ENCODE data around the gene YPEL5.
A peak's percentile ranks its signal among the peaks of the same experiment; 100 is the strongest.

The YPEL5 gene

GRCh38 chr2:30208453-30208852, 61.6 kb downstream of the YPEL5 start:
- peak; percentile 39 for DNase-seq

GRCh38 chr2:30209227-30209626, 62.4 kb downstream of the YPEL5 start:
- no peak for DNase-seq

Measured in MV-4-11 (cell line).